HUDEP-2 (cell line): ENCODE measurements around the gene NOC4L.
"Not testable (repeated sequence)": the region's sequence is repeated elsewhere in the genome, so short reads cannot be mapped to it uniquely, and the experiment has no call there.

Experiments used
- DNase-seq, 76 experiments: peaks; one replicate each; lab custom pipeline; 2025; ENCODE audit not compliant: unreplicated experiment in 76 of 76; lab: John Stamatoyannopoulos, UW

The NOC4L gene

GRCh38 chr12:132191715-132192553, 47.7 kb downstream of the NOC4L start:
- DNase-seq: no peak

- peak in 20 of 76 experiments; percentile 2 to 36 (median 14) for DNase-seq
Measured at GRCh38 chr12:132194056-132194455, 49.8 kb downstream of the NOC4L start.

- no peak for DNase-seq
Measured at GRCh38 chr12:132194556-132194955, 50.3 kb downstream of the NOC4L start.

GRCh38 chr12:132195242-132195641, 51.0 kb downstream of the NOC4L start:
- DNase-seq: not testable (repeated sequence)

DNA sequence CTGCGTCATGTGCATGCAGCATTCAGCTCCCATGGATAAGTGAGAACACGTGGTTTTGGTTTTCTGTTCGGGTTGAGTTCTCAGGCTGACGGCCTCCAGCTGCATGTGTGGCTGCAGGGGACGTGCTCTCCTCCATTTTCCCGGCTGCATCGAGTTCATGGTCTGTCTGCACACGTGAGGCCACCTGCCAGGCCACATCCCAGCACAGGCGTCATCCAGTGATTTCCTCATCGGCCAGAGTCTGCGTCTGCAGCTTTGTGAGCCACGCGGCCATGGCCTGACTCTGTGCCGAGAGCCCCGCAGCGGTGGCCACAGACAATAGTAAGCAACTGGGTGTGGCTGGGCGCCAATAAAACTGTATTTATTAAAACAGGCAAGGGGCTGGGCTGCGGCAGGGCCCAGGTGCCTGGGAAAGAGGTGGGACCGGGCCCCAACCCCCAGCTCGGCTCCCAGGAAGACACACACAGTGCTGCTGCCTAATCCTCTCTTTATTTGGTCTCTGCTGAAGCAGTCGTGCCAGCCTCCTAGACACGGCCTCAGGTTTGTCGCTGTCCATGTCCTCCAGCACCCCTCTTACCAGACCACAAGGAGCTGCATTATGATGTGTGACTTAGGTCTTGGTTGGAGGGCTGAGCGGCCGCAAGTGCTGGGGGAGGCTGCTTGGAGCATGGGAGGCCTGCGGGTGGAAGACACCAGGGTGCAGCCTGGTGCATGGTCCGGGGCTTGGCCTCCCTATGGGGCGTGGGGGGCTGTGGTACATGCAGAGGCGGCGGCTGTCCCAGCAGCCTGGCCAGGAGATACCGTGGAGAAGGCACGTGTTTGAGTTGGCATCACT, 52.0 kb downstream of the NOC4L start:
- no peak for DNase-seq

DNA sequence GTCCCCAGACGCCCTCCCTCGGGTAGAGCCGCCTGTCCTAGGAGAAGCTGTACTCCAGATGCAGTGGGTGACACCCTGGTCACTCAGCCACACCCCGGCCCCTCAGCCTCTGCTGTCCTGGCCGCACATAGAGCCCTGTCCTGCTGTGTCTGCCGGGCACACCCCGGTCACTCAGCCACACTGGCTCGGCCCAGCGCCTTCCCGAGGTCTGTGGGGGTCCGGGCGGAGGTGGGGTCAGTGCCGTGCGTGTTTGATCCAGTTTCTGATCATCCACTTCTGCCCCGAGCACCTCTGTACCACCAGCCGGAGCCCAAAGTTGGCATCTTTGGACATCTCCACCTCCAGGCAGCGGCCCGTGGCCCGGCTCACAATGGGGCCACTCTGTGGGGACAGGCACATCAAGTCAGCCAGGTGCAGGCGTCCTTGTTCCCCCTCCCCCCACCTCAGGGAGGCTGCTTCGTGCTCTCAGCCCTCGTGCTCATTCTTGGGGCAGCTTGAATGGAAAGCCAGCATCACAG, 52.7 kb downstream of the NOC4L start:
- no peak for DNase-seq

GRCh38 chr12:132197581-132198354, 53.5 kb downstream of the NOC4L start:
- no peak for DNase-seq

GRCh38 chr12:132199101-132199500, 54.8 kb downstream of the NOC4L start:
- no peak for DNase-seq

GRCh38 chr12:132199526-132200319, 55.5 kb downstream of the NOC4L start:
- no peak for DNase-seq

DNA sequence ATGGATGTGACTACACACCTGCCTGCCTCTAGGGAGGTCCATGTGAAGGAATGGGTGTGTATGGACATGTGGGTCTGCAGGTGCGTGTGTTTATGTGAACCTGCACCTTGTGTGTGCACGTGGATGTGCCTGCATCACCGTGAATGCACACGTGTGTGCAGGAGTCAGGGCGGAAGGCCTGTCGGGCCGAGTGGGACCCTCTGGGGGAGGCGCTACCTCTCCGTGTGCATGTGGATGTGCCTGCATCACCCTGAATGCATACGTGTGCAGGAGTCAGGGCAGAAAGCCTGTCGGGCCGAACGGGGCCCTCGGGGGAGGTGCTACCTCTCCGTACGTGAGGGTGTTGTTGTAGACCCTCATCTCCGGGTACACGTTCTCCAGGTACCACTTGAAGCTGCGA, 56.5 kb downstream of the NOC4L start:
- DNase-seq: no peak

- DNase-seq: no peak
Measured at GRCh38 chr12:132201391-132202120, 57.3 kb downstream of the NOC4L start.
